ENCODE data around the gene IGLL5. TPM values are rescaled to one million over a fixed set of nuclear protein-coding genes. Genes with fewer than 3 reads are reported as not detected.

Gene IGLL5
- total RNA-seq, 1 experiment from 2014 or later, result not detected

DNA sequence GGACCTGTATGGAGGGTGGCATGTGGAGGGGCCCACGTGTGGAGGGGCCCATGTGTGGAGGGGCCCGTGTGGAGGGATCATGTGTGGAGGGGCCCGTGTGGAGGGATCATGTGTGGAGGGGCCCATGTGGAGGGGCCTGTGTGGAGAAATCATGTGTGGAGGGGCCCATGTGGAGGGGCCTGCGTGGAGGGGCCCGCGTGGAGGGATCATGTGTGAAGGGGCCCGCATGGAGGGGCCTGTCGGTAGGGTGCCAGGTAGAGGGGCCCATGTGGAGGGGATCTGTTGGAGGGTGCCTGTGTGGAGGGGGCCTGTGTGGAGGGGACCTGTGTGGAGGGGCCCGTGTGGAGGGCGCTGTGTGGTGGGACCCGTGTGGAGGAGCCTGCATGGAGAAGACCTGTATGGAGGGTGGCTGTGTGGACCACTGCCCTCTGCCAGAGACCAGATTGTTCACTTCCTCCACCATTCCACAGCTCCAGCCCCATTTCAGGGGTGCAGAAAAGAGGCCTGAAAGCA is 47.0 kb downstream of the IGLL5 start:
- Histone ChIP-seq H3K27me3 (ENCODE audit: control insufficient read depth, insufficient read depth, low read length) (no peaks in the 10 kb centered on the region; the same call in 1 of the 2 replicates), H3K36me3 (replicated peaks; ENCODE audit: control insufficient read depth, insufficient read depth, low read length) (no peaks in the 10 kb centered on the region), H3K4me3 (ENCODE audit: insufficient read depth, low read depth, low read length) (no peak overlapping the region)
- DNase-seq, result peak; percentile 49

DNA sequence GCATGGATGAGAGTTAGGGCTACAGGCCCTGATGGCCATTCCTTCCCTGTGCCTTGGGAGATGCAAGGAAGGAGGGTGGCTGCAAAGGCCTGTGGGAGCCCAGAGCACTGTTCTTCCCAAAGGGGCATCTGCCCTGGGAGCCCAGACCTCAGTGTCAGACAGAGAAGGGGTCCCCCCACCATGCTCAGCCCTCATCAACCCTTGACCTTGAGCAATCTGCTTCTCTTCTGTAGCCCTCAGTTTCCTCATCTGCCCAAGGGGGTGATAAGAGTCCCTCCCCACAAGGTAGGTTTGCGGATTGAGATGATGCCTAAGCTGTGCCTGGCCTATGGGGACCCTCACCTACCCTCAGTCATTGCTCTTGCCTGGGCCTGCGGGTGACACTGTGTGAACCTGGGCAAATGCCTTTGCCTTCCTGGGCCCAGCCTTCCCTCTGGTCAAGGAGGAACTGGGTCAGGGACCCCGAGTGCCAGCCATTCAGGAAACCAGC is 47.5 kb downstream of the IGLL5 start:
- Histone ChIP-seq H3K36me3 (replicated peaks; ENCODE audit: control insufficient read depth, insufficient read depth, low read length) (no peaks in the 10 kb centered on the region), H3K27me3 (ENCODE audit: control insufficient read depth, insufficient read depth, low read length) (no peaks in the 10 kb centered on the region; the same call in 1 of the 2 replicates)
- no peak for DNase-seq

DNA sequence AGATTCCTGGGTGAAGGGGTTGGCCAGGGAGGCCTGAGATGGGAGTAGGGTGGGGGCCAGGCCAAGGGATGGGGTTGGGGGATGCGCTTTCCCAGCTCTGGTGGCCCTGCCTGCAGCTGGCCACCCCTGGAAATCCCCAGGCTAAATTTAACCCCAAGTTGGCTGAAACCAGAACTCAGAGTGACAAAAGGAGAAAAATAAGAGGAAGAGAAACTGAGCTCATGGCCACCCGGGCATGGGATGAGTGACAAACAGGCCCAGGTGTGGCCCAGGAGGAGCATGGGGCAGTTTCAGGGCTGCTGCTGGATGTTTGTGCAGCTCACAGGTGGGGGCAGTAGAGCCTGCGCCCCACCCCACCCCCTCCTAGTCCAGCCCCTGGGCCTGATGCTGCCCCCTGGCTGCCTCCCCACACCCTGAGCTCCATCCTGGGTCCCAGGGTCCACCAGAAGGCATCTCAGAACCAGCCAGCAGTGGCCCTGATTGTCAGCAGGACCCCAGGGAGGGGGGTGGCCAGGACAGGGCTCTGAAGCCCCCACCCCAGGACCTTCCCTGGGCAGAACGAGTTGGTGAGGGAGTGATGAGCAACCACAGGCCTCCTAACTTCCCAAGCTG is 48.0 kb downstream of the IGLL5 start:
- H3K27me3 ChIP-seq (ENCODE audit: control insufficient read depth, insufficient read depth, low read length), result no peaks in the 10 kb centered on the region; the same call in 1 of the 2 replicates
- peak; percentile 90 for DNase-seq

More for the DNA sequence above, 47.5 kb downstream of the IGLL5 start:
- H3K4me3 ChIP-seq (ENCODE audit: insufficient read depth, low read depth, low read length), result no peak overlapping the region

DNA sequence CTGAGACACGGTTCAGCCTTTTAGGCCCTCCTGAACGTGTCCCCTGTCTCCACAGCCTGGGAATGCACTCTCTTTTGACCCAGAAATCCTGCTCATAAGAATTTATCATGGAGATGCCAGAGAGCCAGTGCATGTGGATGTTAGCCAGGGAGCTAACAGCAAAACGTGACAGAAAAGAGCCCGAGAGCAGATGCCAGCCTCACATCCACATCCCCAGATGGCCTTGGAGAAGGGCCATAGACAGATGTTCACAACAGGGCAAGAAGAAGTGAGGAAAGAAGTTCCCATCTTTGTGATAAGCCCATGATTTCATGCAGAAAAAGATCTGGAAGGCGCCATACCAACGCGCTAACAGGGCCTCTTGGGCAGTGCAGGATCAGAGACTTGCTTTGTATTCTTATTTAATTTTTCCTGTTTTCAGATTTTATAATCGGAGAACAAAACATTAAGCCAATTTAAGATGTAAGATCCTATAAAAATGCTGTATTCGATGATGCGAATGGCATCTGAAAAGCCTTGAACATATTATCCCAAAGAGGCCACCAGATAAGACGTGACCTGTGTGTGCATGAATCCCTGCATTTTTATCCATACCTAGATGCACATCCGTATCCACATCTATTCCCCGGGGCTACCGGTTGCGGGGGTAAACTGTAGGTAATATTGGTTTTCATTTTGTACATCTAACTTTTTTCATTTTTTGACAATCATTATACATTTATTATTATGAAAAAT is 48.7 kb downstream of the IGLL5 start:
- Histone ChIP-seq H3K36me3 (replicated peaks; ENCODE audit: control insufficient read depth, insufficient read depth, low read length) (no peaks in the 10 kb centered on the region), H3K4me3 (ENCODE audit: insufficient read depth, low read depth, low read length) (no peak overlapping the region), H3K27me3 (ENCODE audit: control insufficient read depth, insufficient read depth, low read length) (peaks cover 2% of the 10 kb centered on the region; the same call in 1 of the 2 replicates)
- no peak for DNase-seq

More for the DNA sequence above, 48.0 kb downstream of the IGLL5 start:
- Histone ChIP-seq H3K4me3 (ENCODE audit: insufficient read depth, low read depth, low read length) (no peak overlapping the region), H3K36me3 (replicated peaks; ENCODE audit: control insufficient read depth, insufficient read depth, low read length) (no peaks in the 10 kb centered on the region)

DNA sequence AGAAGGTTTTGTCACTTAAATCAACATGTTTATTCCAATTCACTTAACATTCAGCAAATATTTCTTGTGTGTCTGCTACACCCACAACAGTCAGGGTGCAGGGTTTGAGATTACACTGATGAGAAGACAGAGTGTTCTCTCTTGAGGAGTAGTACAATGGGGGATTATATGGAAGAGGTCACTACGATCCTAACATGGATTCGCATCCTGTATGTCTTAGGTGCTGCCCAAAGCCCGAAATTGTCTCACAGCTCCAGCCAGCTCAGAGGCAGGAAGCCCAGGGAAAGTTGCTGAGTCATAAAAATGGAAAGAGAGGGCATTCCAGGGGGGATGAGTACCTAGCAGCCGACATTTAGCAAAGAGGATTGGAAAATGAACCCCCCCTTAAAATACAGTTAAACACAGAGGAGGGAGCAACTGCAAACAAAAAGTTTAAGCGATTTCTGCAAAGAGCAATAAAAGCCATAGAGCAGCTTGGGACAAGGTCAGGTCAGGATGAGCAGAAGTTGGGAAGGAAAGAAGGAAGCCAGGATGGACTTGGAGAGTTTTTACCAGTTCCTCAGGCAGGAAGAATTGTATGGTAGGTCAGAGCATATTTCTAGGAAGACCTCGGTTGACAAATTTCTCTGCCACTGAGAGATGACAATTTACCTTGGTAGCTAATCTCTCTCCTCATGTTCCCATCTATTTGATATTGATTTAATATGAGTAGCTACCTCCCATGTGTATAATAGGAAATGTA is 49.5 kb downstream of the IGLL5 start:
- peaks cover 2% of the 10 kb centered on the region; the same call in 1 of the 2 replicates for H3K27me3 ChIP-seq (ENCODE audit: control insufficient read depth, insufficient read depth, low read length)
- H3K4me3 ChIP-seq (ENCODE audit: insufficient read depth, low read depth, low read length), result no peak overlapping the region
- peak; percentile 50 for DNase-seq
- H3K36me3 ChIP-seq (replicated peaks; ENCODE audit: control insufficient read depth, insufficient read depth, low read length), result no peaks in the 10 kb centered on the region

DNA sequence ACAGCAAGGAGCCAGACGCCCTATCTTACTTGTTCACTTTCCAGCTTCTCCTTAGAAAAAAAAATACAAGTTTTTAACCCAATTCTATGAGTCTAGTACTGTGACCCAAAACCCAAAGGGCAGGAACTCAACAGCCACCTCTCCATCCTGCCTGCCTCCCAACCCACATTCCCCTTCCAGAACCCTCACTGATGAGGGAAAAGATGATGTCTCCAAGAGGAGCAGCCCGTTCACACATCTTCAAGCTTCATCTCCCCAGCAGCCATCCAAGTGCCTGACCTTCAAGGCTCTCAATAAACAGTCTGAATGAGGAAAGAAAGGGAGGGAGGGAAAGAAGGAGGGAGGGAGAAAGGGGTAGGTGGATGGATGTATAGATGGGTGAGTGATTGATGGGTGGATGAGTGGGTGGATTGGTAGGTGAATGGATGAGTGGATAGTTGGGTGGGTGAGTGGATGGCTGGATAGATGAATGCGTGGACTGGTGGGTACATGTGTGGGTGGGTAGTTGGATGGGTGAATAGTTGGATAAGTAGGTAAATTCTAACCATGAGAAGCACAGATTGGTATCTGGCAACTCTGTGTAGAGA is 50.4 kb downstream of the IGLL5 start:
- no peak for DNase-seq
- Histone ChIP-seq H3K4me3 (ENCODE audit: insufficient read depth, low read depth, low read length) (no peak overlapping the region), H3K36me3 (replicated peaks; ENCODE audit: control insufficient read depth, insufficient read depth, low read length) (no peaks in the 10 kb centered on the region), H3K27me3 (ENCODE audit: control insufficient read depth, insufficient read depth, low read length) (peaks cover 2% of the 10 kb centered on the region; the same call in 1 of the 2 replicates)

DNA sequence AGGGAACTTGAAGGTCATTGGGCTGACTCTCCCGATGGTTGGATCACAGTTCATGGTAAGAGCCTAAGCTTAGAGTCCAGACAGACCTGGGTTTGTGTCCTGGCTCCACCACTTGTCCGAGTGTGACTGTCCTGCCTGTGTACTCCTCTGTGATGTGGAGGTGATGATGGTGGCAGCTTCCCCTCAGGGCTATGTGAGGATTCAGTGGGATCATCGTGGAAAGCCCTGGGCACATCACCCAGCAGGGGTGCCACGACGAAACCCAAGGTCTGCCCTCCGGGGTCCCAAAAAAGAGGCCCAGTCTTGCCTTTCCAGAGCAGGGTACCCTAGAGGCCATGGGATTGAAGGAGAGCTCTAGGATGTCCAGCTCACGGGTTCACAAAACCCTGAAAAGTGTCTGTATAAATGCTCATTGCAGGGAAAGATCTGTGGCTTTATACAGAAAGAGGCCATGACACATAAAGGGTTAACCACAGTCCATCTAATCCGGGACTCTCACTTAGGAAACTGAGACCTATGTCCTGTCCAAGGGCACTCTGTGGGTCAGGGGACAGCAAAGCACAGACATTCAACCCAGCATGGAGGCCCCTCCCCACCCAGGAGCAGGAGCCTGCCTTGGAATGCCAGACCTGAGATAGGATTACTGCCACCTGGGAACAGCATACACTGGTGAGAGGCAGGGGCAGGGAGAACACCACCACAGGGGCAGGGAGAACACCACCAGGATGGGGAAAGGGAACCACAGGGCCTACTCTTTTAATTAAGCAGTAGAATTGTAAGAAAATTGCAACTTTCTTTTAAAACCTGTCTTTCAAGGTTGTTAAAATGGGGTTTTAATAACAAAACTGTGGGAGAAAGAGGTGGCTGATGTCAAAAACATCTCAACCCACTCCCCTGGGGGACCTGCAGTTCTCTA is 51.3 kb downstream of the IGLL5 start:
- H3K4me3 ChIP-seq (ENCODE audit: insufficient read depth, low read depth, low read length), result no peak overlapping the region
- H3K27me3 ChIP-seq (ENCODE audit: control insufficient read depth, insufficient read depth, low read length), result peaks cover 2% of the 10 kb centered on the region; the same call in 1 of the 2 replicates
- no peak for DNase-seq

DNA sequence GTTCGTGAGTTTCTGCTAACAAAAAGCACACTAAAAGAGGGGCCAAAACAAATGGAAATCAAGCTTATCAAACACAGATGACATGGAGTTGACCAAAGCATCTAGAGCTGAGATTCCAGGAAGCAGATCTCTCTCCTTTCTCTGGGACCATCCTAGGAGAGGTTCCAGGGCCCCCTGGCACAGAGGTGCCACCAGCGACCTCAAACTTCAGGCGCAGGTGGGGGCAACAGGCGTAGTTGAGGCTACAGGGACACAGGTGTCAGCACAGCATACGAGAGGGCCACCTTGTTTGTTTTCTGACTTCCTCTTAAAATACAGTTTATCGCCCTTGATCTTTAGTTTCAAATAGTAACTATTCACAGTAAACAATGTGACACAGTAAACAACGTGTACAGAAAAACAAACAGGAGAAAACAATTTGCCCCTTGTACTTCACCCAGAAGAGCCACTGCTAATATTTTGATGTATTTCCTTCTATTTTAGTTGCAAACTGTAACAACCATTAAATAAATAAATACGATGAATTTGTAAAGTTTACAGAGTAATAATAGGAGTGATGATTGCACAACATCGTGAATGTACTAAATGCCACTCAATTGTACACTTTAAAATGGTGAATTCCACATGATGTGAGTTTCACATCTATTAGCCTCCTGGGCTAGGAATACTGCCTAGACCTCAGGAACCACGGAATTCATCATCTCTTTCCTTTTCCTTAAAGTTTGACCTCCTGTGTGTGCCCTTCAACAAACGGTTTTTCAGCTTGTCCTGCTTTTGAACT is 52.2 kb downstream of the IGLL5 start:
- DNase-seq, result no peak
- H3K4me3 ChIP-seq (ENCODE audit: insufficient read depth, low read depth, low read length), result no peak overlapping the region
- no peaks in the 10 kb centered on the region for H3K36me3 ChIP-seq (replicated peaks; ENCODE audit: control insufficient read depth, insufficient read depth, low read length)
- H3K27me3 ChIP-seq (ENCODE audit: control insufficient read depth, insufficient read depth, low read length), result peaks cover 2% of the 10 kb centered on the region; the same call in 1 of the 2 replicates

More for the DNA sequence above, 51.3 kb downstream of the IGLL5 start:
- no peaks in the 10 kb centered on the region for H3K36me3 ChIP-seq (replicated peaks; ENCODE audit: control insufficient read depth, insufficient read depth, low read length)

DNA sequence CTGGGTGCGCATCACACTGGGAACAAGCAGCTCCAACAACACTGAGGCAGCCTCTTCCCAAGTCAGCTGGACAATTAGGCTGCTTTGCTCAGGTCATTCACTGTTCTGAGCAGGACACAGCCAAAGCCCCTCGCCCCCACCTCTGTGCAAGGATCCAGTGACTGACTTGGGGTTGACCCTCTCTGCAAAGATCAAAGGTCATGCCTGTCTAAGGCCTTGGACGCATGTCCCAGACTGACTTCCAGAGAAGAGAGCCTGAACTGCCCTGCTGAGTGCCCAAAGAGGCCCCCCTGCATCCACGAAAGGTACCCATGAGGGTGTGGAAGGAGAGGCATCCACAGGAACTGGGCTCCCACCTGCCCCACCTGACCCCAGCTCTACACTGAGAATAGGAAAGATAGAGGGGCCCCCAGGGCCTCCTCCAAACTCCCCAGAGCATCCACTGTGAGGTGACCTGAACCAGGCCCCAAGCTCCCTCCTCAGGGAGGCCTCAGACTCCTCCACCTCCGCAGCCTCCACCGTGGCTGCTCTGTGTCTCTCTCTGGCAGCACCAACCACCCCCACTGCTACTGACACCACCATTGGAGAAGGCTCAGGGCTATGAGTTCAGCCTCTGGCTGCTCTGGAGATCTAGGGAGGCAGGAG is 53.5 kb downstream of the IGLL5 start:
- peaks cover 2% of the 10 kb centered on the region; the same call in 1 of the 2 replicates for H3K27me3 ChIP-seq (ENCODE audit: control insufficient read depth, insufficient read depth, low read length)

DNA sequence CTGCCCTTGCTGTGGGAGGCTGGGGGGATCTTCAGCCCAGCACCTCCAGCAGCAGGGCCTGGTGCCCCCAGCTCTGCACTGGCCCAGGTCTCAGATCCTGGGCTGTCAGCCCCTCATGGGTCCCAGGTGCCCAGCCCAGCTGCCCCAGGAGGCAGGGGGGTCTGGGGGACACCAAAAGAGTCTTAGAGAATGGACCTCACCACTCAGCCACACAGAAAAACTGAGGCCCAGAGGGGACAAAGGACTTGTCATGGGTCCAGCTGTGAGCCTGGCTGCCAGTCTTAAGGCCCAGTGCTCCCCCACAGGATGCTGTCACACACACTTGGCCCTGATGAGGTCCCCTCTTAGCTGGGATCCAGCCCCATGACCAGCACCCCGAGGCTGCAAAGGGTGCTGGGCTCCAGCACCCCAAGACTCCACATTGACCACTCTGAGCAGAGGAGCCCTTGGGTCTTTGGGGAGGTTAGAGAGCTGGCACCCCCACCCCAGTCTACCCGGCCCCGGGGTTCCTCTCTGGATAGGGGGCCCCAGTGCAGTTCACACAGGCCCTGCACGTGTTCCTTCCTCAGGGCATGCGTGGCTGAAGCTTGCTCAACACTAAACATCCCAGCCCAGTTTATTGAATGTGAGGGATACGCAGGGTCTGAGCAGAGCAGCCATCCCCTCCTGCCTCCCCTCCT is 54.4 kb downstream of the IGLL5 start:
- peak; percentile 35 for DNase-seq
- Histone ChIP-seq H3K36me3 (replicated peaks; ENCODE audit: control insufficient read depth, insufficient read depth, low read length) (no peaks in the 10 kb centered on the region), H3K4me3 (ENCODE audit: insufficient read depth, low read depth, low read length) (no peak overlapping the region), H3K27me3 (ENCODE audit: control insufficient read depth, insufficient read depth, low read length) (peaks cover 2% of the 10 kb centered on the region; the same call in 1 of the 2 replicates)

More for the DNA sequence above, 53.5 kb downstream of the IGLL5 start:
- Histone ChIP-seq H3K36me3 (replicated peaks; ENCODE audit: control insufficient read depth, insufficient read depth, low read length) (no peaks in the 10 kb centered on the region), H3K4me3 (ENCODE audit: insufficient read depth, low read depth, low read length) (no peak overlapping the region)
- peak; percentile 22 for DNase-seq

DNA sequence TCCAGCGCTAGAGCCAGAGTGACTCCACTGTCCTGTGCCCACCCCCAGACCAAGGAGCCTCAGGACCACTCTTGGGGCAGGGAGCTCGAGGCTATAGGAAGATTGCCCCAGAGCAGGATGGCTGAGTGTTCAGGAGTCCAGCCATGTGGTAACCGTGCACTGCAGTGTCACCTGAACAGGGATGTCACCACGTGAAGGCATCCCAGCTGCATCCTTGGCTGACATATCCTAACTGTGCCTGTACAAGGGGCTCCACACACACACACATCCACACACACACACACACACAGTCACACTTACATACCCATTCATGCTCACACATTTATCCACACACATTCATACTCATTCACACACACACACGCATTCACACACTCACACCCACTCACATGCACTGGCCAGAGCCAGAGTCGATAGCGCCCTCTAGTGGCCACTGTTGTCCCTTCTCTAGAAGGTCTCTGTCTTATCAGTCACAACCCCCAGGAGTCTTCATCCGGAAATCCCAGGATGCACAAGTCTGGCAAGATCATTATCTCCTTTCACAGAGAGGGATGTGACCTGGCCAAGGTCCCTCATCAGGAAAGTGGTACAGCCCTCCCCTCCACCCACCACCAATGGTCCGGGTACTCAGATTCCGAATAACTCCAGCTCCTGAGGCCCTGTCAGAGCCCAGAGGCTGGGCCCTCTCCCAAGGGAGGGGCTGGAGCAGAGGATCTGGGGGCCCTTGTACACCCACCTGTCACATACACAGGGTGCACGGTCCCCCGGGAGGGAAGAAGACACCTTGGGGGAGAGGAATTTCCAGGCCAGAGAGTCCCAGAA is 55.1 kb downstream of the IGLL5 start:
- H3K4me3 ChIP-seq (ENCODE audit: insufficient read depth, low read depth, low read length), result no peak overlapping the region
- no peaks in the 10 kb centered on the region for H3K36me3 ChIP-seq (replicated peaks; ENCODE audit: control insufficient read depth, insufficient read depth, low read length)
- DNase-seq, result peak; percentile 91
- H3K27me3 ChIP-seq (ENCODE audit: control insufficient read depth, insufficient read depth, low read length), result peaks cover 2% of the 10 kb centered on the region; the same call in 1 of the 2 replicates
